Hematopoietic multipotent progenitor cell treated with erythropoietin and hydrocortisone succinate and interleukin-3 and kit ligand, for 15 days (in vitro differentiated cells): ENCODE data around the gene ZNF592.

Source experiments
- DNase-seq: peaks from one replicate; pipeline ENCODE4 v3.0.0-alpha.2; 2015; ENCODE audit warnings: low spot score

ZNF592 gene

DNA sequence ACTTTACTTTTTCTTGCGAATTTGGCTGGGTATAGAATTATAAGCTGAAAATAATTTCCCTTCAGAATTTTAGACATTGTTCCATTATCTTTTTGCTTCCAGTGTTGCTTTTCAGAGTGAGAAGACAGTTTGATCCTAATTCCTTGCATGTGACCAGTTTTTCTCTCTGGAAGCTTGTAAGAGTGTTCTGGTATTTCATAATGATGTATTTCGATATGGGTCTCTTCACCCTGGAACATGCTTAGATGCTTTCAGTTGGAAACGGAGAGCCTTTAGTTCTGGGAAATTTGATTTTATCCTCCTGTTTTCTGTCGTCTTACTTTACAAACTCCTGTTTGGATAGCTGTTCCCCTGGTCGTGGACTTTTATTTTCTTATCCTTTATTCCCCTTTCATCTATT is 82.6 kb downstream of the ZNF592 start:
- DNase-seq: no peak

DNA sequence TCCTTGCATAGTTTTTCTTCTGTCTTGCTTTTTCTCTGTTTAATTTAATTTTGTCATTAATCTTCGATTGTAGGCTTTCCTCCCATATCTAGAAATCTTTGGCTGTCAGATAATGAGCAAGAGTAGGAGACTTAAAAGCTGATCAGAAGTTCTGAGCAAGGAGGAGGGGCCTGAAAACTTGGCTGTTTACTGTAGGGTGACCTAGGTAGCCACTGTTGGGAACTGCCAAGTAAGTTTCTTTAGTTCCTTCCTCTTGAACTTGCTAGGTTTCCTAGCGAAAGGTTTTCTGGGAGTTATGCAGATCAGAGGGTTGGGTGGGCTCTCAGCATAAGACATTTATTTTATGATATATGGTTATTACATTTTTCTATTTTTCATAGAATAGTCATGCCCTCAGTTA is 83.2 kb downstream of the ZNF592 start:
- DNase-seq: no peak

DNA sequence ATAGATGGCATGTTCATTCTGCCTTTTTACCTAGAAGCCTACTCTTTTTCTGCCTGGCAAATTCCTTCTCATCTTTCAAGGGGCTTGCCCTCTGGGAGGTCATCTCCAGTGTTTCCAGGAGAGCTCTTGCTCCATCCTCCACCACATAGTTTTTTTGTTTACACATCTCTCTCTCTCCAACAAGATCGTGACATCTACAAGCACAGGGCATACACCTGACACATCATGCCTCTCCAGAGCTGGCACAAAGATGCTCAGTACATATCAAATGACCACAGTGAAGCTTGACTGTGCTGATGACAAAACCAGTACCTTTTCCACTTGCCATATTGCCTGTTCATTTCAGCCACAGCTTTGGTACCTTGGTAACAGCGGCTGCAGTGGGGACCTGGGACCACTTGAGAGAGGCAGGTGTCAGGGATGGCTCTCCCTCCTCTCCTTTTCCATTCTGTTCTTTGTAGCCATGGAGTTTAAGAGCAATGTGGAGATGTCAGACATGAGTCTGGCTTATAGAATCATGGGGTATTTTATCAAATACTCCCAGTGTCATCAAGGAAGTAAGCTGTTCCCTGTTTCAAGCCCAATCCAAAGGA is 84.2 kb downstream of the ZNF592 start:
- DNase-seq: no peak

DNA sequence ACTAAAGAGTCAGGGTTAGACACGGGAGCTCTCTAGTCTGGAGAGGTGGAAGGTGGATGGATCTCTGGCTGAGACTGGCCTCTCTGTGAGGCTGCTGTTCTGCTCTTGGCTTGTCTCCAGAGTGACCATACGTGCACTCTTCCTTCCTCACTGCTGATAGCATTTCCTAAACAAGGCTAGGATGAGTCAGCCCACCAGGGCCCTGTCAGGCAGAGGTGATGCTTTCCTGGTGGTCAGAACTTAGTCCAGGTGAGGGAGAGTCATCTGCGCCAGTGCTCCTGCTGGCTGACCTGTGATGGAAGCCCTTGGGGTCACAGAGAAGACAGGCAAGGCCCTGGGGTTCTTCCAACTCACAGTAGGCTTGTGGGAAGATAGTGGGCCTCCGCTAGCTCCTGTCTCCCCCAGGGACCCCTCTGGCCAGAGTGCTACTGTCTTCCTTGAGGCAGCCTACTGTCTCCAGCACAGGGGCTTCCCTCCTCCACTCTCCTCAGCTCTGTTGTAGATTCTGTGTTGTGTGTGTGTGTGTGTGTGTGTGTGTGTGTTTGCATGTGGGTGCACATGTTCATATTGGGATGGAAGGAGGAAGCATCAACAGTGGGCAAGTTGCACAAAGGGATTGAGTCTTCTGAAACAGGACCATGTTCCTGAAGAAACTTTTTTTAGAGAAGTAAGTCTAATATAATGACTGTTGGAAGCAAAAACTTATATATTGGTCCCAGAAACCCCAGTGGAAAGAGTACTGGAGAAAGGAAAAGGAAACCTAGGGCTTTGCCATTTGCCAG is 85.2 kb downstream of the ZNF592 start:
- no peak for DNase-seq

DNA sequence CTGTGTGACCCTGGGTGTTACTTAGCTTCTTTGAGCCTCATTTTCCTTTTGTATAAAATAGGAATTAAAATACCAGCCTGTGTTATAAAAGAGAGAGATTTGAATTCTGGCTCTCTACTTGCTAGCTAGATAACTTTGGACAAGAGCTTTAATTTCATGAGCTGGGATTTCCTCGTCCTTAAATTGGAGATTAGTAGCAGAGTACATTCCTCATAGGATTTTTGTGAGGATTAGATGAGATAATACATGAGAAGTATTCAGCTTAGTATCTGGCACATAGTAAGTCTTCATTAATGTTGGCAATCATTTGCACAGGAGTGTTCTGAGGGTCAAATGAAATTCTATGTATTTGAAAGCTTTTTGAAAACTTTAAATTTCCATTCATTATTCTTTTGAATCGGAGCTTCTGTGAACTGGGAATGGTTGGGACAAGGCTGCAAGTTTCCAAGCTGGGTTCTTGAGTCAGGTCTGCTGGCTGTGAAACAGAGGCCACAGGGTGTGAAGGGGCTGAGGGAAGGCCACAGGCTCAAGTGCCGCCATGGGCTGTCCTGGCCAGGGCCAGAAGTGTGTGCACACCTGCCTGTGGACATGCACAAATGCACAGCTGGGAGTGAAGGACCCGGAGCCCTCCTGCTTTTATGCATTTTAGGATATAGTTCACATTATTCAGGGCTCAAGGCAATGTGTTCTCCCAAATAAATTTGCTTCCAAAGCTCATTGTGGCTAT is 86.0 kb downstream of the ZNF592 start:
- DNase-seq: no peak

DNA sequence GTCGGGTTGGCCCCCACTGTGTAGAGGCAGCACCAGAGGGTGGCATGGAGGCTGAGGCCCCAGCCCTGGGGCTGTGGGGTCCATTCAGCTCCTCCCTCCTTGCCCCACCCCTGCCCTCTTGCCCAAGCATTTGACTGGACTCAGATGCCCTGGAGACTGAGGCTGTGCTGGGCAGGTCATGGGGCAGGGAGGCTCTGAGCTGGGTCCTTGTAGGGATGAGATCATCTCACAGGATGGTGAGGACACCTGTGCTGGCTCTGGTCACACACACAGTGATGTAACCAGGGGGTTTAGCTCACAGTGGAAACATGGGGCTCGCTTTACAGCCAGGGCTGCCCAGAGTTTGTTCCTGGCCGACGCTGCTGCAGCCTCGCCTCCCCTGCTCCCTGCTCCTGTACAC is 86.6 kb downstream of the ZNF592 start:
- DNase-seq: no peak

DNA sequence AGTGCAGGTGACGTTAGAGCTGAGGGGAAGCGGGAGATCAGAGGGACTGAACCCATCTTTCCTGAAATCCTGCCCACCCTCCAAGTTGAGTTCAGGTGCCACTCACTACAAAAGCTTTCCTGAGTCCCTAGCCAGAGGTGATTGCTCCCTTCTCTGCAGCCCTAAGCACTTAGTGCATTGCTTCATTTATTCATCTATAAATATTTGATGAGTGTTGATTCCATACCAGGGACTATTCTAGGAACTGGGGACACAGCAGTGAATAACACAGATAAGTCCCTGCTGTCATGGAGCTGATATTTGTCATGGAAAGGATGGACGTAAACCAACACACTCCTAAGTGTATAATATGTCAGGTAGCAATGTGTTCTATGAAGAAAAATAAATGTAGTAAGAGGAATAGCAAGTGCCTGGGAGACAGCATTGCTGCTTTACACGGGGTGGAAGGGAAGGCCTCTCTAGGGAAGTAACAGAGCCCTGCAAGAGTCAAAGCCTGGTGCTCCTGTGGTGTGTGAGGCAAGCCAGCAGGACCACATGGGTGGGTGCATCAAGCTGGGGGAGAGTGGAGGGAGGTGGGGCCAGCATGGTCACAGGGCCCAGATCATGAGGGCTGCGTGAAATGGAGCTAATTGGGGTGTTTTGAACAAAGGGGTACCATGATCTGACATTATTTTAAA is 87.4 kb downstream of the ZNF592 start:
- no peak for DNase-seq

DNA sequence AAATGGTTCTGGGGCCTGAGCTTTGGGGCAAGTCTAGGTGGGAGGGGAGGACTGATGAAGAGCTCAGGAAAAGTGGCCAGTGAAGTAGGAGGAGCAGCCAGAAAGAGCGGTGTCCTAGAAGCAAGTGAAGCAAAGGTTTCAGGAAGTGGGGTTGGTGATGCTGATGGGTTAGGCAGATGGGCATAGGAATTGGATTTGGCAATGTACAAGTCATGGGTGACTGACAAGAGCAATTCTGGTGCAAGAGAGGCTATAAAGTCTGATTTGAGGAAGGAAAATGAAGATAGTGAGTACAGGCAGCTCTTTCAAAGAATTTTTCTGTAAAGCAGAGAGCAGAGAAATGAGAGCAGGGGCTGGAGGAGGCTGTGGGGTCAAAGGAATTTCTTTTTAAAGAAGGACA is 88.5 kb downstream of the ZNF592 start:
- DNase-seq: no peak

DNA sequence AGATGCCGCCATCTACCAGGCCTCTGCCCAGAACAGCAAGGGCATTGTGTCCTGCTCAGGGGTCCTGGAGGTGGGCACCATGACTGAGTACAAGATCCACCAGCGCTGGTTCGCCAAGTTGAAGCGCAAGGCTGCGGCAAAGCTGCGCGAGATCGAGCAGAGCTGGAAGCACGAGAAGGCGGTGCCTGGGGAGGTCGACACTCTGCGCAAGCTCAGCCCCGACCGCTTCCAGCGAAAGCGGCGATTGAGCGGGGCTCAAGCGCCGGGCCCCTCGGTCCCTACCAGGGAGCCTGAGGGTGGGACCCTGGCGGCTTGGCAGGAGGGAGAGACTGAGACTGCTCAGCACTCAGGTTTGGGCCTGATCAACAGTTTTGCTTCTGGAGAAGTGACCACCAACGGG is 91.3 kb downstream of the ZNF592 start:
- no peak for DNase-seq

DNA sequence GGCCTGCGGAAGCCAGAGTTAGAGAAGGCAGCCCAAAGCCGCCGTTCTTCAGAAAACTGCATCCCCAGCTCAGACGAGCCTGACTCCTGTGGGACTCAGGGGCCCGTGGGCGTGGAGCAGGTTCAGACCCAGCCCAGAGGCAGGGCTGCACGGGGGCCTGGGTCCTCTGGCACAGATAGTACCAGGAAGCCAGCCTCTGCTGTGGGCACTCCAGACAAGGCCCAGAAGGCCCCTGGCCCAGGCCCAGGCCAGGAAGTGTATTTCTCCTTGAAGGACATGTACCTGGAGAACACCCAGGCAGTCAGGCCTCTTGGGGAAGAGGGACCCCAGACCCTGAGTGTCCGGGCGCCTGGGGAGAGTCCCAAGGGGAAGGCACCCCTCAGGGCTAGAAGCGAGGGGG is 91.9 kb downstream of the ZNF592 start:
- DNase-seq: no peak

DNA sequence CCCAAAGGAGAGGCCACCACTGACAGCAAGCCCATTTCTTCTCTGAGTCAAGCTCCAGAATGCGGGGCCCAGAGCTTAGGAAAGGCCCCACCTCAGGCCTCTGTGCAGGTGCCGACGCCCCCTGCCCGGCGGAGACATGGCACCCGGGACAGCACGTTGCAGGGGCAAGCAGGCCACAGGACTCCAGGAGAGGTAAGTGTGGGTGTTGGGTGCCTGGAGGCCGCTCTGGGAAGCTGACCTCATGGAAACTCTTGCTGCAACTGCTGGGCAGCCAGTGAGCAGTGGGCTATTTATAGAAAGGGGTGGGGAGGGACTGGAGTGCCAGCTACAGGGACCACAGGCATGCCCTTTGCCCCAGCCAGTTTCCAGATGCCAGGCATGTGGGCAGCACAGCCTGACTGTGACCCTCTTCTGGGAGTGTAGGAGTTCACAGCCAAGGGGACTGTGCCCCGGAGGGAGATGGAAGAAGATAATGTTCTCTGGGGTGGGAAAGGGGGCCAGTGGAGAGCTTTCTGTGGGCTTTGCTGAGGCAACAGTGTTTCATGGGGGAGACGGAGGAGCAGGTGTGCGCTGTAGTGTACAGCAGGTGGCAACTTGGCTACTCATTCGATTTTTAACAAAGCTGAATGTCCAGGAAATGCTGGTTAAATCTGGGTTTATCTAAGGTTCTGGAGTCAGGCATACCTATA is 92.5 kb downstream of the ZNF592 start:
- no peak for DNase-seq

DNA sequence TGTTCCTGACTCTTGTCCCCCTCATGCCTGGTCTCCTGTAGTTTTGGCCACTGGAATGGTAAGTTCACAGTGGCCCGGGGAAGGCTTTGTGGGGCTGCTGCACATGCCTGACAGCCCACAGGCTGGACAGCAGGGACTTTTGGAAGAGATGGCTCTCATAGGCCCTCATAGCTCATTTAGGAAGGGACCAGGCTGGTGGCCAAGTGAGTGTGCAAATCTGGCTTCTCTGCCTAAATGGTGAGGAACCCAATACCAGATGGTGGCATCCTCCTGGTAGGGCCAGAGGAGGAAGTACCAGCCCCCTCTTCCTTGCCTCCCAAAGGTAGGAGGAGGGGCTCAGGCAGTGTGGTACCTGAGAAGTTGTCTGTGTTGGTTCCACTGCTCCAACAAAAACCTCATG is 94.4 kb downstream of the ZNF592 start:
- no peak for DNase-seq

DNA sequence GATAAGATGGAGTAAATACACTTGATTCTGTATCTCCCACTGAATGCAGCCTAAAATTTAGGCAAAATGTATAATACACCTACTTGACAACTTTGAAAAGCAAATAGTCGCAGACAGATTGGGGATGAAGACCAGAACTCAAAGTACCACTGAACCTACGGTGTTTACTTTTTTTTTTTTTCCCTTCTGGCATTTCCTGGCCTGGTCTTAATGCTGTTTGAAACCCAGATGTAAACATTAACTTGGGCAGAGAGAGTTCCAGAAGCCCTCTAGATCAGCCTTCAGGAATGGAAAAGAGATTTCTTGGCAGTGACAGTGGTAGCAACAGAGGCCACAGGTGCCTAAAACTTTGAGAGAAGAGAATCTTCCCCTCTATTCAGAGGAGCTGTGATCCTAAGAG is 96.6 kb downstream of the ZNF592 start:
- no peak for DNase-seq

DNA sequence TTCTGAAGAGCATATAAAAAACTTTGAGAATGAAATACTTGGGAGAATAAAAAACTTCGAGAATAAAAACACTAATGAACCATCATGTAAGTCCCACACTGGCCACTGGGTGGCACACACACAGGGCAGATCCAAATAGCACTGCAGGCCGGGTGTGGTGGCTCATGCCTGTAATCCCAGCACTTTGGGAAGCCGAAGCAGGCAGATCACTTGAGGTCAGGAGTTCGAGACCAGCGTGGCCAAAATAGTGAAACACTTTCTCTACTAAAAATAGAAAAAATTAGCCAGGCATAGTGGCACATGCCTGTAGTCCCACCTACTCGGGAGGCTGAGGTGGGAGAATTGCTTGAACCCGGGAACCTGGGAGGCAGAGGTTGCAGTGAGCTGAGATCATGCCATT is 97.2 kb downstream of the ZNF592 start:
- DNase-seq: peak; percentile 48

DNA sequence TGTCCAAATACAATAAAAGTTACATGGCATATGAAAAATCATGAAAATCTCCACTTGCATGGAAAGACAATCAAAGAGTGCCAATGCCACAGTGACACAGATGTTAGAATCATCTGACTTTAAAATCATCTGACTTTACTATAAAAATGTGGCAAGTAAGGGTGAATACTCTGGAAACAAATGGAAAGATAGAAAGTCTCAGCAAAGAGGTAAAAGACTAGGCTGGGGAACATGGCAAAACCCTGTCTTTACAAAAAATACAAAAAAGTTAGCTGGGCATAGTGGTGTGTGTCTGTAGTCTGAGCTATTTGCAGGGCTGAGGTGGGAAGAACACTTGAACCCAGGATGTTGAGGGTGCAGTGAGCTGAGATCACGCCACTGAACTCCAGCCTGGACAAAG is 97.9 kb downstream of the ZNF592 start:
- DNase-seq: no peak

DNA sequence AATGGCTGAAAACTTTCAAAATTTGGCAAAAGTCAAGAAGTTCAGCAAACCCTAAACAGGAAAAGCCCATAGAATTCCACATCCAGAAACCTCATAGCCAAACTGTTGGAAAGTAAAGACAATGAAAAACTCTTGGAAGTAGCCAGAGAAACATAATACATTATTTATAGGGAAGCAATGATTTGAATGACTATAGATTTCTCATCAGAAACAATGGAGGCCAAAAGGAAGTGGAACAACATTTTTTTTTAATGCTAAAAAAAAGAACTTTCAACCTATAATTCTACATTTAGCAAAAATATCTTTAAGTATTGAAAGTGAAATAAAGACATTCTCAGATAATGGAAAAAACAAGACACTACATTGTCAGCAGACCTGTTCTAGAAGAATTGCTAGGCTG is 99.0 kb downstream of the ZNF592 start:
- DNase-seq: no peak

DNA sequence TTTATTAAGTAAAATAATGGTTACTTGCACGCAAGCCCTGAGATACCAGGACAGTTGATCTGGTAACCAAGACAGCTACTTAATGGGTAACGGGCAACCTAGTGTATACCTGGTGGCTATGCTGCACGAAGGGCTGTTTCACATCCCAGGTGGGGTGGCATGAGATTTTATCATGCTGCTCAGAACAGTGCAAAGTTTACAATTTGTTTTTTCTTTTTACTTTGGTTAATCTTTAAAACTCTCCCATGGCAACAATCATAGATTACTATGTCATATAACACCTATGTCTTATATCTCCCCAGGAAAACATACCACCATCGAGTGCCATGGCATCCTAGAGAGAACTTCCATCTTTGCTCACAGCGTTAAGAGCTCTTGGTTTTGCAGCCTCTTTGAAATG is 103.8 kb downstream of the ZNF592 start:
- DNase-seq: no peak

DNA sequence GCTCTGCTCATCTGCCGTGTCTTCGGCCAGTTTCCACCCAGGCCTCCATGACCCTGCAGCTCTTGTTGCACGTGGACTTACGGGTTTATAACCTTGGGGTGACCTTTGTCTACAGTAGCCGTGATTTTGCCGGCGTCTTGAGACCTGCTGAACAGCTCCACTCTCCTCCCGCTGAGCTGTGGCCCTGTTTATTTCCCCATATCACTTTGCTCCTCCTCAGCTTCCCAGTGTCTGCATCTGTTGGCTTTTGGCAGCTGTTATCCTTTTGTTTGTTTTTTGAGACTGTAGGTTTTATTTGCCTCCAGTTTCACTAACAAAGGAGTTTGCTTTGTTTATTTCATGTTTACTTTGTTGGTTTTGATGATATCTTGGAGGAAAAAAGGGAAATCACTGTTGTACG is 106.7 kb downstream of the ZNF592 start:
- DNase-seq: no peak

DNA sequence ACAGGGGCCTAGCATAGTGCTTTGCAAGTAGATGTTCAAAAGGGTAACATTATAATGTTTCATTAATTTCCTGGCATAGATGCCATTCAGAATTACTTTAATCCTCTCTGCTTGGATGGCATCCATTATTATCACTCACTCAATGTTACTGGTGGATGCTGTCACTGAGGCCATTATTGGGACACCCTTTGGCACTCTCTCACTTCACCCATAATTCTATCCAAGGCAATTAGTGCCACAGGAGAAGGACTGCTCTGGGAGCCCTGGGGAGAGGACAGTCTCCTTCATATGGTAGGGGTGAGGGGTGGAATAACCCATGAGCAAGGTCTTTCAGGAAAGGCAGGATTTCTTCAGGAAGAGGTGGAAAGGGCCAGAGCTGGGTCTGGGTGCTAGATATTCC is 107.4 kb downstream of the ZNF592 start:
- DNase-seq: no peak
